SK-N-SH (cell line): Measurements from ENCODE around the gene MREG. TPM values are rescaled to one million over a fixed set of nuclear protein-coding genes. Genes with fewer than 3 reads are reported as not detected.

Experiments used
- CTCF ChIA-PET: fragments of 300-600, 350-600 bp; formaldehyde crosslinking; extraction: SDS; loops from one replicate; lab custom pipeline; 2021; lab: Yijun Ruan, JAX
- POLR2A ChIA-PET: fragments of 350-600 bp; sonication (Branson Sonifier 250); formaldehyde crosslinking; extraction: SDS; loops from one replicate; lab custom pipeline; 2020; ENCODE audit warnings: antibody characterized with exemption, inconsistent platforms; lab: Yijun Ruan, JAX
- DNase-seq: peaks from one replicate; pipeline ENCODE4 v3.0.0; 2012
- H2AFZ ChIP-seq: fragments of 200-600 bp; sonication (generic); 2 replicates; pipeline ENCODE4 v1.8.1; 2016; ENCODE audit warnings: antibody characterized with exemption, mild to moderate bottlenecking, low read depth
- H3F3A ChIP-seq: fragments of 200-600 bp; sonication (generic); replicated peaks from 2 replicates; pipeline ENCODE3; 2016; ENCODE audit warnings: antibody characterized with exemption, mild to moderate bottlenecking; ENCODE audit not compliant: insufficient read depth
- H3K27ac ChIP-seq, 2 experiments: fragments of 200-500 bp in 1 of 2; fragments of 200-600 bp in 1 of 2; sonication (Bioruptor generic) in 1 of 2; sonication (generic), shearing (Covaris generic) in 1 of 2; 2 replicates each; pipeline versions ENCODE4 v1.5.1 to v1.6.1; 2014 to 2016; ENCODE audit warnings: low read depth in 2 of 2, inconsistent platforms in 1 of 2, low read length in 1 of 2, mild to moderate bottlenecking in 1 of 2, mixed read lengths in 1 of 2
- H3K27me3 ChIP-seq: fragments of 200-600 bp; sonication (generic), shearing (Covaris generic); 2 replicates; pipeline ENCODE4 v1.6.1; 2016; ENCODE audit warnings: mixed run types; ENCODE audit not compliant: insufficient read depth
- H3K36me3 ChIP-seq, 2 experiments: fragments of 200-500 bp in 1 of 2; fragments of 200-600 bp in 1 of 2; sonication (Bioruptor generic) in 1 of 2; sonication (generic) in 1 of 2; replicated peaks in 1 of 2; 2 replicates each; pipeline versions ENCODE3 to v1.5.1; 2014 to 2016; ENCODE audit warnings: low read length in 1 of 2, mild to moderate bottlenecking in 1 of 2; ENCODE audit not compliant: insufficient read depth in 2 of 2, control insufficient read depth in 1 of 2
- H3K4me1 ChIP-seq, 2 experiments: fragments of 200-500 bp in 1 of 2; fragments of 200-600 bp in 1 of 2; sonication (Bioruptor generic) in 1 of 2; sonication (generic), shearing (Covaris generic) in 1 of 2; 2 replicates each; pipeline versions ENCODE4 v1.5.1 to v1.6.1; 2014 to 2016; ENCODE audit warnings: low read depth in 1 of 2, low read length in 1 of 2, mixed run types in 1 of 2; ENCODE audit not compliant: insufficient read depth in 2 of 2, control insufficient read depth in 1 of 2
- H3K4me2 ChIP-seq: fragments of 200-600 bp; sonication (generic), shearing (Covaris generic); 2 replicates; pipeline ENCODE4 v1.6.1; 2017; ENCODE audit warnings: mixed run types
- H3K4me3 ChIP-seq, 2 experiments: fragments of 200-500 bp in 1 of 2; fragments of 200-600 bp in 1 of 2; sonication (Bioruptor generic) in 1 of 2; sonication (generic), shearing (Covaris generic) in 1 of 2; 2 replicates each; pipeline versions ENCODE4 v1.5.1 to v1.8.1; 2014 to 2016; ENCODE audit warnings: low read depth in 2 of 2, inconsistent platforms in 1 of 2, low read length in 1 of 2, mild to moderate bottlenecking in 1 of 2, mixed read lengths in 1 of 2, moderate library complexity in 1 of 2
- H3K79me2 ChIP-seq: fragments of 200-600 bp; sonication (generic); 2 replicates; pipeline ENCODE4 v1.8.1; 2017; ENCODE audit warnings: mild to moderate bottlenecking; ENCODE audit not compliant: insufficient read depth
- H3K9ac ChIP-seq: fragments of 200-600 bp; sonication (generic); 2 replicates; pipeline ENCODE4 v1.6.1; 2017; ENCODE audit warnings: mixed run types
- H3K9me2 ChIP-seq: fragments of 200-600 bp; sonication (generic); 2 replicates; pipeline ENCODE4 v1.6.1; 2017; ENCODE audit warnings: mixed run types
- H3K9me3 ChIP-seq: fragments of 200-600 bp; sonication (generic); 2 replicates; pipeline ENCODE4 v1.6.1; 2017; ENCODE audit warnings: mixed run types, mild to moderate bottlenecking, moderate library complexity
- H4K20me1 ChIP-seq: fragments of 200-600 bp; sonication (generic); 2 replicates; pipeline ENCODE4 v1.6.1; 2017; ENCODE audit warnings: mild to moderate bottlenecking, mixed run types; ENCODE audit not compliant: insufficient read depth
- CHD2 ChIP-seq: fragments of 150-350 bp; IDR thresholded peaks from 2 replicates; pipeline ENCODE4 v1.6.1; 2018; ENCODE audit warnings: low read length; ENCODE audit not compliant: partially characterized antibody
- FOSL2 ChIP-seq: IDR thresholded peaks from 2 replicates; pipeline ENCODE4 v1.4.0; 2012; ENCODE audit warnings: low read depth, mild to moderate bottlenecking, moderate library complexity, borderline replicate concordance
- FOXJ3 ChIP-seq: sonication (generic); formaldehyde crosslinking; IDR thresholded peaks from 2 replicates; pipeline ENCODE4 v1.5.1; 2020; ENCODE audit warnings: mild to moderate bottlenecking, missing genetic modification reagents
- GABPA ChIP-seq: IDR thresholded peaks from 2 replicates; pipeline ENCODE4 v1.4.0; 2012; ENCODE audit warnings: low read depth, mild to moderate bottlenecking
- GATA2 ChIP-seq: sonication (generic); formaldehyde crosslinking; IDR thresholded peaks from 2 replicates; pipeline ENCODE4 v1.5.0; 2020; ENCODE audit warnings: mild to moderate bottlenecking, missing genetic modification reagents
- MEF2A ChIP-seq: IDR thresholded peaks from 2 replicates; pipeline ENCODE4 v1.4.0; 2012; ENCODE audit warnings: low read depth, borderline replicate concordance
- MXI1 ChIP-seq: IDR thresholded peaks from 2 replicates; pipeline ENCODE4 v1.6.1; 2012; ENCODE audit warnings: mild to moderate bottlenecking, low read depth, low read length, improper control_type of control experiment
- RAD21 ChIP-seq: IDR thresholded peaks from 2 replicates; pipeline ENCODE4 v1.6.1; 2012; ENCODE audit warnings: mild to moderate bottlenecking, low read length
- RCOR1 ChIP-seq: fragments of 150-350 bp; IDR thresholded peaks from 2 replicates; pipeline ENCODE4 v1.6.1; 2017; ENCODE audit warnings: antibody characterized with exemption, low read length
- RFX5 ChIP-seq: IDR thresholded peaks from 2 replicates; pipeline ENCODE4 v1.6.1; 2012; ENCODE audit warnings: mild to moderate bottlenecking, improper control_type of control experiment, low read length
- RXRA ChIP-seq: IDR thresholded peaks from 2 replicates; pipeline ENCODE4 v1.4.0; 2012; ENCODE audit warnings: low read depth, mild to moderate bottlenecking, borderline replicate concordance
- TEAD4 ChIP-seq: IDR thresholded peaks from 2 replicates; pipeline ENCODE4 v1.4.0; 2012; ENCODE audit warnings: mild to moderate bottlenecking, borderline replicate concordance; ENCODE audit not compliant: insufficient read depth
- USF2 ChIP-seq: fragments of 150-350 bp; IDR thresholded peaks from 2 replicates; pipeline ENCODE4 v1.6.1; 2017; ENCODE audit warnings: antibody characterized with exemption, low read length, low read depth, borderline replicate concordance
- WGBS: methylation state at CpG from one replicate; pipeline ENCODE4 v1.1.6; 2017; ENCODE audit warnings: low lambda C conversion rate; 5-methylcytosine and 5-hydroxymethylcytosine counted together
- polyA plus RNA-seq, 3 experiments: library from polyadenylated mRNA; depleted of rRNA; stranded (reverse); fragments of >200 nt; gene quantifications; 2 replicates each; pipeline ENCODE4 v1.2.3, GENCODE V29; 2012
- TF ChIP-seq, protein P1 (sequence below): IDR thresholded peaks from 2 replicates; pipeline ENCODE4; 2012
- TF ChIP-seq, protein P2 (sequence below): IDR thresholded peaks from 2 replicates; pipeline ENCODE4 v1.4.0; 2012; ENCODE audit warnings: low read depth, borderline replicate concordance
- TF ChIP-seq, protein P3 (sequence below): IDR thresholded peaks from 2 replicates; pipeline ENCODE4 v1.6.1; 2012; ENCODE audit warnings: mild to moderate bottlenecking, low read depth, low read length, moderate library complexity

Gene MREG
- polyA plus RNA-seq, 1 of the 3 experiments (the other 2 are of a cell fraction), result 2.5 TPM

DNA sequence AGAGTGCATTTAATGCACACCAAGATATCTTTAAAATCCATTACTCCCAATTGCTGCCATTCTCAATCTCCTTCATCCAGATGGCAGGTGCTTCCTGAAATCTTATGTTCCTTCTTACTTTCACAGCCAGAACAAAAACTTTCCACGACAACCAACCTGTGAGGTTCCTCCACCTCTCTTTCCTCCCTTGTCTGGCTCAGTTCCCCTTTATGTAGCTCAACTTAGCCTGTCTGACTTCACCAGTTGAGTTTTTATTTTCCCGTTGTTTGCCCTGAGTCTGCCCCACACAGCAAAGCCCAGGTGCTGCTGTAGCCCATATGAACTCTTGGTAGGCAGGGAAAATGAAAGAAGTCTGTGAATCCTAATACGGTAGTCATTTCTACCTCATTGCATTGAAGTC, 112.5 kb downstream of the MREG start:
- no peaks in the 10 kb centered on the region for H3K36me3 ChIP-seq
- no peaks in the 10 kb centered on the region for H3K9me3 ChIP-seq
- no peak for DNase-seq
- no peaks in the 10 kb centered on the region for H3K27me3 ChIP-seq
- no peak overlapping the region for H3K4me3 ChIP-seq
- H3K27ac ChIP-seq, result no peak overlapping the region
- no peaks in the 10 kb centered on the region; a peak in 1 of 4 replicates for H3K4me1 ChIP-seq
- no peak overlapping the region for H3K9ac ChIP-seq
- ChIA-PET POLR2A (no interaction called here), CTCF (interaction anchor here (0.7 to 1.4 kb wide), 2 partner anchors 30 to 278 kb away, joined by 3 to 4 read pairs; no protein-coding TSS in a partner anchor)
- H3F3A ChIP-seq, result no peaks in the 10 kb centered on the region
- no peaks in the 10 kb centered on the region for H3K9me2 ChIP-seq
- no peaks in the 10 kb centered on the region for H3K79me2 ChIP-seq
- no peak overlapping the region for H3K4me2 ChIP-seq
- no peak for TF ChIP-seq RXRA
- no peak for TF ChIP-seq MXI1
- TF ChIP-seq, protein P1, sequence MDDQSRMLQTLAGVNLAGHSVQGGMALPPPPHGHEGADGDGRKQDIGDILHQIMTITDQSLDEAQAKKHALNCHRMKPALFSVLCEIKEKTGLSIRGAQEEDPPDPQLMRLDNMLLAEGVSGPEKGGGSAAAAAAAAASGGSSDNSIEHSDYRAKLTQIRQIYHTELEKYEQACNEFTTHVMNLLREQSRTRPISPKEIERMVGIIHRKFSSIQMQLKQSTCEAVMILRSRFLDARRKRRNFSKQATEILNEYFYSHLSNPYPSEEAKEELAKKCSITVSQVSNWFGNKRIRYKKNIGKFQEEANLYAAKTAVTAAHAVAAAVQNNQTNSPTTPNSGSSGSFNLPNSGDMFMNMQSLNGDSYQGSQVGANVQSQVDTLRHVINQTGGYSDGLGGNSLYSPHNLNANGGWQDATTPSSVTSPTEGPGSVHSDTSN, result no peak
- TF ChIP-seq RCOR1, result no peak
- TF ChIP-seq GABPA, result no peak
- no peak for TF ChIP-seq RFX5
- 79% methylated on average over 3 of the region's 3 CpGs for WGBS
- H2AFZ ChIP-seq, result no peak overlapping the region
- no peaks in the 10 kb centered on the region for H4K20me1 ChIP-seq

DNA sequence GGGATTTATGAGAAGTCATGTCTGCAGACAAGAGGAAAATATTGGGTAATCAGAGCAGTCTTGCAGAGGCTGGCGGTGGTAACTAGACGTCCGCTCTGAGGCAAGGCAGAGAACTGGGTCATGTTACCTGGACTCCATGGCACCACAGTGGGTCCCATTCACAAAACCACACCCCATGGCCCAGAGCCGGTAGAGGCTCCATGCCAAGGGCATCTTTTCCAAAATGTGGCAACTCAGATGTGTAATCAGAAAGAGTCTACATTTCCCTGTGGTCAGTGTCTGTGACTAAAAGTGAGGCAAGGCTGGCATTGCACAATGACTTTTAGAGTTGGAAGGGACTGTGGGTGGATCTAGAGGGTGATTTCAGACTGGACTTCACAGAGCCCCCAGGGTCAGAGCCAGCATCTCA, 113.1 kb downstream of the MREG start:
- H2AFZ ChIP-seq, result no peak overlapping the region
- H3K27me3 ChIP-seq, result no peaks in the 10 kb centered on the region
- TF ChIP-seq, protein P1, result no peak
- no peak for TF ChIP-seq CHD2
- TF ChIP-seq FOXJ3 (CRISPR knock-in tag), result no peak
- no peak for TF ChIP-seq TEAD4
- TF ChIP-seq MXI1, result no peak
- TF ChIP-seq FOSL2, result no peak
- no peak for TF ChIP-seq MEF2A
- TF ChIP-seq GATA2 (CRISPR knock-in tag), result no peak
- no peak for TF ChIP-seq RXRA
- TF ChIP-seq, protein P2, sequence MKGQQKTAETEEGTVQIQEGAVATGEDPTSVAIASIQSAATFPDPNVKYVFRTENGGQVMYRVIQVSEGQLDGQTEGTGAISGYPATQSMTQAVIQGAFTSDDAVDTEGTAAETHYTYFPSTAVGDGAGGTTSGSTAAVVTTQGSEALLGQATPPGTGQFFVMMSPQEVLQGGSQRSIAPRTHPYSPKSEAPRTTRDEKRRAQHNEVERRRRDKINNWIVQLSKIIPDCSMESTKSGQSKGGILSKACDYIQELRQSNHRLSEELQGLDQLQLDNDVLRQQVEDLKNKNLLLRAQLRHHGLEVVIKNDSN, result no peak
- TF ChIP-seq, protein P3, sequence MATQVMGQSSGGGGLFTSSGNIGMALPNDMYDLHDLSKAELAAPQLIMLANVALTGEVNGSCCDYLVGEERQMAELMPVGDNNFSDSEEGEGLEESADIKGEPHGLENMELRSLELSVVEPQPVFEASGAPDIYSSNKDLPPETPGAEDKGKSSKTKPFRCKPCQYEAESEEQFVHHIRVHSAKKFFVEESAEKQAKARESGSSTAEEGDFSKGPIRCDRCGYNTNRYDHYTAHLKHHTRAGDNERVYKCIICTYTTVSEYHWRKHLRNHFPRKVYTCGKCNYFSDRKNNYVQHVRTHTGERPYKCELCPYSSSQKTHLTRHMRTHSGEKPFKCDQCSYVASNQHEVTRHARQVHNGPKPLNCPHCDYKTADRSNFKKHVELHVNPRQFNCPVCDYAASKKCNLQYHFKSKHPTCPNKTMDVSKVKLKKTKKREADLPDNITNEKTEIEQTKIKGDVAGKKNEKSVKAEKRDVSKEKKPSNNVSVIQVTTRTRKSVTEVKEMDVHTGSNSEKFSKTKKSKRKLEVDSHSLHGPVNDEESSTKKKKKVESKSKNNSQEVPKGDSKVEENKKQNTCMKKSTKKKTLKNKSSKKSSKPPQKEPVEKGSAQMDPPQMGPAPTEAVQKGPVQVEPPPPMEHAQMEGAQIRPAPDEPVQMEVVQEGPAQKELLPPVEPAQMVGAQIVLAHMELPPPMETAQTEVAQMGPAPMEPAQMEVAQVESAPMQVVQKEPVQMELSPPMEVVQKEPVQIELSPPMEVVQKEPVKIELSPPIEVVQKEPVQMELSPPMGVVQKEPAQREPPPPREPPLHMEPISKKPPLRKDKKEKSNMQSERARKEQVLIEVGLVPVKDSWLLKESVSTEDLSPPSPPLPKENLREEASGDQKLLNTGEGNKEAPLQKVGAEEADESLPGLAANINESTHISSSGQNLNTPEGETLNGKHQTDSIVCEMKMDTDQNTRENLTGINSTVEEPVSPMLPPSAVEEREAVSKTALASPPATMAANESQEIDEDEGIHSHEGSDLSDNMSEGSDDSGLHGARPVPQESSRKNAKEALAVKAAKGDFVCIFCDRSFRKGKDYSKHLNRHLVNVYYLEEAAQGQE, result no peak
- TF ChIP-seq USF2, result no peak
- no peak for TF ChIP-seq RCOR1
- TF ChIP-seq GABPA, result no peak
- no peak for TF ChIP-seq RAD21
- H3K4me2 ChIP-seq, result no peak overlapping the region
- no peak for DNase-seq
- no peaks in the 10 kb centered on the region for H3F3A ChIP-seq
- no peak overlapping the region for H3K27ac ChIP-seq
- no peaks in the 10 kb centered on the region for H4K20me1 ChIP-seq
- H3K36me3 ChIP-seq, result no peaks in the 10 kb centered on the region
- no peaks in the 10 kb centered on the region for H3K79me2 ChIP-seq
- no peak overlapping the region for H3K4me3 ChIP-seq
- ChIA-PET POLR2A (no interaction called here), CTCF (interaction anchor here (1.4 kb wide), 1 partner anchor 31 kb away, joined by 4 read pairs; no protein-coding TSS in a partner anchor)
- no peaks in the 10 kb centered on the region for H3K9me3 ChIP-seq
- WGBS, result 86% methylated on average over 4 of the region's 4 CpGs
- no peaks in the 10 kb centered on the region for H3K9me2 ChIP-seq
- no peak overlapping the region for H3K9ac ChIP-seq
- no peaks in the 10 kb centered on the region; a peak in 1 of 4 replicates for H3K4me1 ChIP-seq
